ENCODE results near the gene ZNF276. TPM values are rescaled to one million over a fixed set of nuclear protein-coding genes. Genes with fewer than 3 reads are reported as not detected.

Gene ZNF276
- total RNA-seq, 1 experiment from 2014 or later, result 18.6 TPM

DNA sequence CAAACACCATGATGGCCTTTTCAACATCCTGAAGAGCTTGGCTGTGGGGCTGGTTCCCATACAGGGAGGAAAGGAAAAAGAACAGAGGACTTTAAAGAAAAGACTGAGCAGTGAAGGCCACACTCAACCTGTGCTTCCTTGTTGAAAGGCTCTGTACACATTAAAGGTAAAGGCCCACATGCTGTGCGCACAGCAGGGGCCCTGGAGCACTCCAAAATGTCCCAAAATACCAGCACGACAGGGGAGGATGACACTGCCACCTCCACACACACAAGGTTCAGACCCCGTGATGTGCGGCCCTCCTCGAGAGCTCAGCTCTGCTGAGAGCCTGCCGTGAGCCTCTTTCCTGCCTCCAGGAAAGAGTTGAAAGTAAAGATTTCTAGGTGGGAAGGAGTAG, 58.6 kb downstream of the ZNF276 start:
- Histone ChIP-seq H3K4me2 (ENCODE audit: insufficient read depth, insufficient read length, low read length) (no peak overlapping the region), H2AK5ac (ENCODE audit: insufficient read length, low read length) (no peak overlapping the region), H3K23me2 (ENCODE audit: insufficient read length, low read depth, low read length, poor library complexity, severe bottlenecking) (peaks cover 2% of the 10 kb centered on the region), H3K9ac (ENCODE audit: extremely low read depth, insufficient read length, low read length) (no peak overlapping the region), H4K20me1 (ENCODE audit: control insufficient read depth, insufficient read depth, insufficient read length) (peaks cover 2% of the 10 kb centered on the region), H3K4me1 (ENCODE audit: insufficient read depth, low read length) (no peaks in the 10 kb centered on the region), H3K4ac (ENCODE audit: low read depth, low read length) (no peak overlapping the region), H3K79me1 (ENCODE audit: insufficient read depth, low read depth, low read length, poor library complexity, severe bottlenecking) (no peaks in the 10 kb centered on the region), H3K79me2 (ENCODE audit: insufficient read depth, low read length) (no peaks in the 10 kb centered on the region), H2BK5ac (ENCODE audit: insufficient read length, low read length) (no peak overlapping the region), H3K27ac (ENCODE audit: insufficient read length, low read depth, low read length) (no peak overlapping the region), H3K9me3 (ENCODE audit: control insufficient read depth, low read depth, low read length) (no peaks in the 10 kb centered on the region), H3K23ac (ENCODE audit: insufficient read length, low read depth, low read length) (no peak overlapping the region), H4K91ac (ENCODE audit: insufficient read length, low read depth, low read length) (no peak overlapping the region), H4K5ac (ENCODE audit: insufficient read length, low read depth, low read length) (no peak overlapping the region), H2BK20ac (ENCODE audit: low read depth, low read length, poor library complexity, severe bottlenecking) (no peak overlapping the region), H3K18ac (ENCODE audit: insufficient read length, low read depth, low read length) (no peak overlapping the region), H3K56ac (ENCODE audit: insufficient read length, low read depth, low read length) (no peak overlapping the region), H2AFZ (ENCODE audit: low read length) (no peak overlapping the region), H3T11ph (ENCODE audit: low read length) (no peak overlapping the region), H2BK15ac (ENCODE audit: low read depth, low read length) (no peak overlapping the region), H3K14ac (ENCODE audit: insufficient read depth, low read length) (no peak overlapping the region), H3K27me3 (ENCODE audit: insufficient read depth, low read length) (no peaks in the 10 kb centered on the region), H2BK120ac (ENCODE audit: low read depth, low read length, poor library complexity, severe bottlenecking) (no peak overlapping the region), H4K8ac (replicated peaks; ENCODE audit: insufficient read length, low read depth, low read length) (no peak overlapping the region), H2BK12ac (ENCODE audit: insufficient read length, low read depth, low read length) (no peak overlapping the region)
- Mint-ChIP-seq H3K9me3 (no peaks in the 10 kb centered on the region), H3K27ac (peak overlapping the region in 2 of 3 experiments; percentile 91 to 92; a peak in 5 of 7 replicates), H3K4me3 (no peak overlapping the region), H3K27me3 (ENCODE audit: low read depth) (no peaks in the 10 kb centered on the region), H3K4me1 (peaks cover 11 to 13% of the 10 kb centered on the region in 2 experiments; a peak in 3 of 4 replicates), H3K36me3 (ENCODE audit: insufficient read depth in 1 of 3, low read depth in 3 of 3) (peaks cover 53 to 81% (median 69%) of the 10 kb centered on the region in 3 experiments)
- TF ChIP-seq, protein P1, sequence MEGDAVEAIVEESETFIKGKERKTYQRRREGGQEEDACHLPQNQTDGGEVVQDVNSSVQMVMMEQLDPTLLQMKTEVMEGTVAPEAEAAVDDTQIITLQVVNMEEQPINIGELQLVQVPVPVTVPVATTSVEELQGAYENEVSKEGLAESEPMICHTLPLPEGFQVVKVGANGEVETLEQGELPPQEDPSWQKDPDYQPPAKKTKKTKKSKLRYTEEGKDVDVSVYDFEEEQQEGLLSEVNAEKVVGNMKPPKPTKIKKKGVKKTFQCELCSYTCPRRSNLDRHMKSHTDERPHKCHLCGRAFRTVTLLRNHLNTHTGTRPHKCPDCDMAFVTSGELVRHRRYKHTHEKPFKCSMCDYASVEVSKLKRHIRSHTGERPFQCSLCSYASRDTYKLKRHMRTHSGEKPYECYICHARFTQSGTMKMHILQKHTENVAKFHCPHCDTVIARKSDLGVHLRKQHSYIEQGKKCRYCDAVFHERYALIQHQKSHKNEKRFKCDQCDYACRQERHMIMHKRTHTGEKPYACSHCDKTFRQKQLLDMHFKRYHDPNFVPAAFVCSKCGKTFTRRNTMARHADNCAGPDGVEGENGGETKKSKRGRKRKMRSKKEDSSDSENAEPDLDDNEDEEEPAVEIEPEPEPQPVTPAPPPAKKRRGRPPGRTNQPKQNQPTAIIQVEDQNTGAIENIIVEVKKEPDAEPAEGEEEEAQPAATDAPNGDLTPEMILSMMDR (conservative IDR thresholded peaks at IDR 0.05), result no peak
- no CpG with 5 or more reads among the region's 6 CpGs for WGBS (ENCODE audit: extremely low coverage, insufficient read length, low lambda C conversion rate)
- DNase-seq, result no peak

Data from H9 (cell line).